Urinary bladder (tissue), 4 donors: Measurements from ENCODE around the gene CDK3. TPM values are rescaled to one million over a fixed set of nuclear protein-coding genes. Genes with fewer than 3 reads are reported as not detected.
A peak's percentile ranks its signal among the peaks of the same experiment; 100 is the strongest.
"Not testable (repeated sequence)": the region's sequence is repeated elsewhere in the genome, so short reads cannot be mapped to it uniquely, and the experiment has no call there.

Source experiments
- DNase-seq: peaks from one replicate; pipeline ENCODE4 v3.0.0-alpha.2; 2015; ENCODE audit errors: extremely low spot score
- H3K27ac ChIP-seq: one replicate; pipeline ENCODE4 v1.5.1; 2013; ENCODE audit warnings: low read depth, mild to moderate bottlenecking, moderate library complexity
- H3K36me3 ChIP-seq: one replicate; pipeline ENCODE4 v1.6.1; 2013; ENCODE audit warnings: mild to moderate bottlenecking, moderate library complexity; ENCODE audit not compliant: insufficient read depth
- H3K4me1 ChIP-seq: one replicate; pipeline ENCODE4 v1.6.1; 2013; ENCODE audit warnings: mild to moderate bottlenecking, moderate library complexity; ENCODE audit not compliant: insufficient read depth
- H3K4me3 ChIP-seq: one replicate; pipeline ENCODE4 v1.5.1; 2013; ENCODE audit warnings: low read depth, low read length
- WGBS: extraction: QIAGEN DNeasy Blood & Tissue Kit; methylation state at CpG from one replicate; pipeline ENCODE4 v1.1.7; 2013; 5-methylcytosine and 5-hydroxymethylcytosine counted together
- polyA plus RNA-seq: library from polyadenylated mRNA; stranded (reverse); fragments of 200-250 nt; gene quantifications from one replicate; pipeline ENCODE4 v1.2.3, GENCODE V29; 2013
- total RNA-seq: library from RNA; depleted of rRNA; stranded (reverse); fragments of >200 nt; gene quantifications from one replicate; pipeline ENCODE4 v1.2.3, GENCODE V29; 2014
- donor health status: healthy with polysubstance abuse.
- donor health status: healthy.

CDK3 gene
- total RNA-seq (3.5 TPM), polyA plus RNA-seq (4.9 TPM)

- Histone ChIP-seq H3K27ac (peak within 1 kb of the TSS; percentile 27), H3K4me3 (no peak within 1 kb of the TSS), H3K4me1 (no peaks in the 10 kb centered on the region), H3K36me3 (no peaks in the 10 kb centered on the region)
- DNase-seq = no peak
- 87% methylated on average over 21 of the region's 21 CpGs for WGBS
Observed at GRCh38 chr17:76000755-76001521, at the start of gene CDK3. TSS of gene CDK3 (plus strand) at chr17:76000855. CDS start at chr17:76001426, 571 bp downstream.

DNA sequence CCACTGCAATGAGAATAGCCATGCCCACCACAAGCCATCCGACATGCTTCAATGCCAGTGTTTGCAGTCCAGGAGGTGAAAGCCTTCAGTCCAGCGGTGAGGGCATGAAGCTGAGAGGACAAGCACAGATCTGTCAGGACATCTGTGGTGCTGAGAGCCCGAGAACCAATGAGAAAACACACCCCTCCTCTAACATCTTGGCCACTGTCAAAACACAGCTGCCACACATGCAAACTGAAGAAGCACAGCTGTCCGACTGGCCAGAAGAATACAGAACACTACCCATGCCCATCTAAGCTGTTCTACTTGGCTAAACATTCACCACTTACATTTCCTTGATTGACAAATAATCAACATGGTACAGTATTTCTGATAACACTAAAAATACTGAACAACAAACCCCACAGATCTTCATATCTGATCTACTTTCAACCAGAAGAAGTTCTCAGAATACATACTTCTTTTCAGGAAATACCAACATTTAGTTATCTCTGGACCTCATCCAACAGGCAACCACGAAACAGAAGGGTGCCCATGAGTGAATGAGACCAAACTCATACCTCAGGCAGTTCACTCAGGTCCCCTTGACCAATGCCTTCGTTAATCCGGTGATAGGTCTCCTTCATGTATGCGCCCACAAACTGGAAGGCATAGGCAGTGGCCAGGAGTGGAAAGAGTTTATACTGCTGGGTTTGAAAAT lies 49.6 kb upstream of the CDK3 start:
- Histone ChIP-seq H3K27ac (no peak overlapping the region), H3K4me3 (no peak overlapping the region), H3K4me1 (no peaks in the 10 kb centered on the region), H3K36me3 (peaks cover 9% of the 10 kb centered on the region)
- no peak for DNase-seq
- 75% methylated on average over 8 of the region's 8 CpGs for WGBS

GRCh38 chr17:75959051-75959838 lies 41.4 kb upstream of the CDK3 start:
- DNase-seq = no peak
- Histone ChIP-seq H3K27ac (peak overlapping the region; percentile 18), H3K4me3 (no peak overlapping the region), H3K4me1 (no peaks in the 10 kb centered on the region), H3K36me3 (no peaks in the 10 kb centered on the region)
- 60% methylated on average over 8 of the region's 8 CpGs for WGBS

- Histone ChIP-seq H3K4me1 (no peaks in the 10 kb centered on the region), H3K4me3 (no peak overlapping the region), H3K27ac (no peak overlapping the region), H3K36me3 (no peaks in the 10 kb centered on the region)
- 95% methylated on average over 11 of the region's 11 CpGs for WGBS
- DNase-seq = no peak
Observed at GRCh38 chr17:75959839-75960511, 40.7 kb upstream of the CDK3 start.

DNA sequence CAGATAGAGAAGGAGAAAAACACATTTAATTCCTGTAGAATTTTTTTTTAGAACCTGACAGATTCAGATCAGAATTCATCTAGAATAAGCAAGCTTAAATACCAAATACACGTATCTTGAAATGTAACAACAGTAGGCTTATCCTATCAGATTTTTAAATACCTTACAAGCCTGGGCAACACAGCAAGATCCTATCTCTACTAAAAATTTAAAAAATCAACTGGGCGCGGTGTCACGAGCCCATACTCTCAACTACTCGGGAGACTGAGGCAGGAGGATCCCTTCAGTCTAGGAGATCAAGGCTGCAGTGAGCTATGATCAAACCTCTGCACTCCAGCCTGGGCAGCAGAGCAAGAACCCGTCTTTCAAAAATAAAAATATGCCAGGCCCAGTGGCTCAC lies 35.2 kb upstream of the CDK3 start:
- no peak for DNase-seq
- Histone ChIP-seq H3K27ac (peak overlapping the region; percentile 60), H3K36me3 (peaks cover 1% of the 10 kb centered on the region), H3K4me1 (no peaks in the 10 kb centered on the region), H3K4me3 (no peak overlapping the region)
- WGBS = 81% methylated on average over 6 of the region's 6 CpGs

DNA sequence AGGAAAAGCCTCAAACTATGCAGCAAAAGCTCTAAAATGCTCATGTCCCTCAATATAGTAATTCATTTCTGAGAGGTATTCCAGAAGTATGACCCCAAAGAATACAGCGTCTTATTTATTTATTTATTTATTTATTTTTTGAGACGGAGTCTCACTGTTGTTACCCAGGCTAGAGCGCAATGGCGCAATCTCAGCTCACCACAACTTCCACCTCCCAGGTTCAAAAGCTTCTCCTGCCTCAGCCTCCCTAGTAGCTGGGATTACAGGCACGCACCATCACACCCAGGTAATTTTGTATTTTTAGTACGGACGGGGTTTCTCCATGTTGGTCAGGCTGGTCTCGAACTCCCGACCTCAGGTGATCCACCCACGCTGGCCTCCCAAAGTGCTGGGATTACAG lies 31.6 kb upstream of the CDK3 start:
- not testable (repeated sequence) for H3K4me3 ChIP-seq, H3K27ac ChIP-seq, H3K4me1 ChIP-seq, H3K36me3 ChIP-seq, DNase-seq
- 94% methylated on average over 10 of the region's 10 CpGs for WGBS

DNA sequence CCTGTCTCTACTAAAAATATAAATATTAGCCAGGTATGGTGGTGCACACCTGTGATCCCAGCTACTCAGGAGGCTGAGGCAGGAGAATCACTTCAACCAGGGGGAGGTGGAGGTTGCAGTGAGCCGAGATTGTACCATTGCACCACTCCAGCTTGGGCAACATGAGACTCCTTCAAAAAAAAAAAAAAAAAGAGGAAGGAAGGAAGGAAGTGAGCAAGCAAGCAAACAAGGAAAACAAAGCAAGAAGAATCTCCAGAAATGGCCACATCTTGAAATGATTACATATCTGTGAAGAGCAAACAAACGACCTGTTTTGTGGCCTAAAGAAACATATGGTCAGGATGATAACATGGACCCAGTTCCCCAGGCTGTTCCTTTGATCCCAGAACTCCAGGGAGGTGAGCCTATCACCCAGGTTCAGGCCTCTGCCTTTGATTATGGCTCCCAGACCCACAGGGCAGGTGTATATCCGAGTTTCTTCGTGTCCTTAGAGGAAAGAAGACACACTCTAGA lies 30.6 kb upstream of the CDK3 start:
- no peak overlapping the region for H3K27ac ChIP-seq
- peaks cover 4% of the 10 kb centered on the region for H3K36me3 ChIP-seq
- DNase-seq = no peak
- no peaks in the 10 kb centered on the region for H3K4me1 ChIP-seq
- H3K4me3 ChIP-seq = no peak overlapping the region
- 62% methylated on average over 4 of the region's 4 CpGs for WGBS

- no peaks in the 10 kb centered on the region for H3K4me1 ChIP-seq
- H3K36me3 ChIP-seq = peaks cover 4% of the 10 kb centered on the region
- H3K27ac ChIP-seq = no peak overlapping the region
- WGBS = 87% methylated on average over 7 of the region's 7 CpGs
- H3K4me3 ChIP-seq = no peak overlapping the region
- no peak for DNase-seq
Observed at GRCh38 chr17:75970626-75971025, 30.0 kb upstream of the CDK3 start.

DNA sequence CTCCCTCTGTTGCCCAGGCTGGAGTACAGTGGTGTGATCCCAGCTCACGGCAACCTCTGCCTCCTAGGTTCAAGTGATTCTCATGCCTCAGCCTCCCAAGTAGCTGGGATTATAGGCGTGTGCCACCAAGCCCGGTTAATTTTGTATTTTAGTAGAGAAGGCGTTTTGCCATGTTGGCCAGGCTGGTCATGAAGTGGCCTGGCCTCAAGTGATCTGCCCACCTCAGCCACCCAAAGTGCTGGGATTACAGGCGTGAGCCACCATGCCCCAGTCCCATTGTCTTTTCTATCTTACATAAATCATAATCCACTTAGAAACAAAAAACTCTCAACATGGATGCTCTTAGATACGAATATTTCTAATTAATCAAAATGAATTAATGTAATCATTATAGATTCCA lies 25.5 kb upstream of the CDK3 start:
- H3K4me3 ChIP-seq = not testable (repeated sequence)

GRCh38 chr17:75975757-75976174 lies 24.9 kb upstream of the CDK3 start:
- H3K4me3 ChIP-seq = no peak overlapping the region
- no peak overlapping the region for H3K27ac ChIP-seq
- H3K4me1 ChIP-seq = no peaks in the 10 kb centered on the region
- H3K36me3 ChIP-seq = peaks cover 2% of the 10 kb centered on the region
- 80% methylated on average over 5 of the region's 5 CpGs for WGBS
- no peak for DNase-seq

More for the DNA sequence above, 25.5 kb upstream of the CDK3 start:
- not testable (repeated sequence) for DNase-seq, H3K4me1 ChIP-seq, H3K27ac ChIP-seq, H3K36me3 ChIP-seq
- WGBS = 94% methylated on average over 6 of the region's 6 CpGs

GRCh38 chr17:75976175-75976848 lies 24.3 kb upstream of the CDK3 start:
- H3K4me1 ChIP-seq = no peaks in the 10 kb centered on the region
- H3K4me3 ChIP-seq = no peak overlapping the region
- no peak for DNase-seq
- H3K36me3 ChIP-seq = peaks cover 2% of the 10 kb centered on the region
- no peak overlapping the region for H3K27ac ChIP-seq
- 51% methylated on average over 9 of the region's 9 CpGs for WGBS

GRCh38 chr17:75978938-75979704 lies 21.5 kb upstream of the CDK3 start, which contains the start of the genes ACOX1 and TEN1:
TSS of gene ACOX1 (minus strand) at chr17:75979166. CDS start at chr17:75979073, 93 bp downstream.
TSS of gene TEN1 (plus strand) at chr17:75979240. CDS start at chr17:75986193, 6,953 bp downstream.
- Histone ChIP-seq H3K27ac (peak within 1 kb of the TSS; percentile 98), H3K4me3 (peak within 1 kb of the TSS; percentile 75), H3K36me3 (no peaks in the 10 kb centered on the region), H3K4me1 (no peaks in the 10 kb centered on the region)
- WGBS = under 1% methylated on average over 72 of the region's 72 CpGs
- peak; percentile 95 for DNase-seq
